Upper lobe of right lung (tissue), 1 donor: ENCODE results near the gene MTCL1. TPM values are rescaled to one million over a fixed set of nuclear protein-coding genes. Genes with fewer than 3 reads are reported as not detected.

ENCODE experiments used
- ATAC-seq: fragments of 200-7000 bp; cut with Tn5 transposase; one replicate; pipeline ENCODE4 v1.9.1; 2020; ENCODE audit warnings: mild to moderate bottlenecking, moderate library complexity
- DNase-seq: peaks from one replicate; pipeline ENCODE4 v3.0.0-alpha.2; 2020
- H3K27ac ChIP-seq: fragments of 200-600 bp; one replicate; pipeline ENCODE4 v1.8.0; 2022
- H3K27me3 ChIP-seq: fragments of 200-600 bp; one replicate; pipeline ENCODE4 v1.8.0; 2022; ENCODE audit warnings: mild to moderate bottlenecking
- H3K36me3 ChIP-seq: fragments of 200-600 bp; one replicate; pipeline ENCODE4 v1.8.0; 2022
- H3K4me1 ChIP-seq: fragments of 200-600 bp; one replicate; pipeline ENCODE4 v1.8.0; 2022
- H3K4me3 ChIP-seq: fragments of 200-600 bp; one replicate; pipeline ENCODE4 v1.8.0; 2022; ENCODE audit warnings: mild to moderate bottlenecking
- H3K9me3 ChIP-seq: fragments of 200-600 bp; one replicate; pipeline ENCODE4 v1.8.0; 2022
- CTCF ChIP-seq: fragments of 200-600 bp; IDR thresholded peaks from one replicate; pipeline ENCODE4 v1.8.0; 2022; ENCODE audit warnings: antibody characterized with exemption
- intact Hi-C: fragments of 100-400 bp; cut with DNase I; formaldehyde crosslinking; loops from one replicate; pipeline ENCODE4 v1.11.0; 2022
- total RNA-seq: library from RNA; stranded (reverse); fragmentation: NEBNext Ultra II Directional; extraction: Animal tissue kit (Norgen Biotek cat#: 25700); gene quantifications from one replicate; pipeline ENCODE4 v1.2.1, GENCODE V29; 2021
- donor health status: DM: no; HTN: yes; CAD: no; lungs with severe emphysema.

MTCL1 gene
- total RNA-seq, 1 donor from 2014 or later: 10.1 TPM

- intact Hi-C loops: no loop called here
- Histone ChIP-seq H3K4me3 (no peak overlapping the region), H3K27me3 (no peaks in the 10 kb centered on the region), H3K4me1 (peaks cover 17% of the 10 kb centered on the region), H3K27ac (no peak overlapping the region), H3K36me3 (no peaks in the 10 kb centered on the region), H3K9me3 (no peaks in the 10 kb centered on the region)
- ATAC-seq (no peak), DNase-seq (no peak)
- no peak for TF ChIP-seq CTCF
Observed at GRCh38 chr18:8708670-8709069, 3.3 kb downstream of the MTCL1 start.

- intact Hi-C loops: no loop called here
- DNase-seq (no peak), ATAC-seq (no peak)
- no peaks in the 10 kb centered on the region for H3K27me3 ChIP-seq
- TF ChIP-seq CTCF: no peak
- H3K9me3 ChIP-seq: no peaks in the 10 kb centered on the region
- H3K4me3 ChIP-seq: no peak overlapping the region
- no peaks in the 10 kb centered on the region for H3K36me3 ChIP-seq
- H3K4me1 ChIP-seq: peaks cover 10% of the 10 kb centered on the region
- no peak overlapping the region for H3K27ac ChIP-seq
Observed at GRCh38 chr18:8709248-8710059, 4.1 kb downstream of the MTCL1 start.

DNA sequence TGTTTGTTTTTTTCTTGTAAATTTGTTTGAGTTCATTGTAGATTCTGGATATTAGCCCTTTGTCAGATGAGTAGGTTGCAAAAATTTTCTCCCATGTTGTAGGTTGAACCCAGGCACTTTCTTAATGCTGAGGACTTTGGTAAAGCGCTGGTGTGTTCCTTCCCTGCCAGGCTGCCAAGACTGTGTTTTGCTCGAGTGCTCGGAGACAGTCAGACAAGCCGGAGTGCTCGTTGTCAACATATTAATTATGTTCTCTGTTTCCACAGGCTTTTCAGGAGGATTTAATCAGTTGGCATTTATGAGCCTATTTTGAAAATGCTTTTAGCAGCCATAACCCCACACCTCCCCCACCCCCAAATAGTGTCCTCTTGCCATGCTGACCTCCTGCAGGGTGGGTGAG lies 6.4 kb downstream of the MTCL1 start:
- Histone ChIP-seq H3K4me3 (no peak overlapping the region), H3K9me3 (no peaks in the 10 kb centered on the region), H3K36me3 (no peaks in the 10 kb centered on the region), H3K27me3 (no peaks in the 10 kb centered on the region), H3K4me1 (peaks cover 6% of the 10 kb centered on the region), H3K27ac (no peak overlapping the region)
- ATAC-seq: no peak
- DNase-seq: no peak
- intact Hi-C loops: no loop called here
- TF ChIP-seq CTCF: no peak

DNA sequence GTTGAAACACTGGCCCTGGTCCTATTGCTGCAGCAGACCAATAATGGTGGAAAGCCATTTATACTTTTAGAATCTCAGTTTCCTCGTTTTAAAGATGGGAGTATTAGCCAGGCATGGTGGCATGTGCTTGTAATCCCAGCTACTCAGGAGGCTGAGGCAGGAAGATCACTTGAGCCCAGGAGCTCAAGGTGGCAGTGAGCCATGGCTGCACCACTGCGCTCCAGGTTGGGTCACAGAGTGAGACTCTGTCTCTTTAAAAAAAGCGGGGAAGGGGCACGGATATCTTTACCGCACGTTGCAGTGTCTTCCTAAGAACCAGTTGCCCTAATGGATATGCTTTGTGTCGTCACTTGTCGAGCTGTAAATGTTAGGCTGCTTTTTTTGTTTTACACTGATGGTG lies 8.3 kb downstream of the MTCL1 start:
- H3K4me3 ChIP-seq: no peak overlapping the region
- no peak for ATAC-seq
- no peaks in the 10 kb centered on the region for H3K36me3 ChIP-seq
- H3K27ac ChIP-seq: no peak overlapping the region
- no peak for TF ChIP-seq CTCF
- intact Hi-C loops: no loop called here
- no peaks in the 10 kb centered on the region for H3K27me3 ChIP-seq
- DNase-seq: no peak
- no peaks in the 10 kb centered on the region for H3K9me3 ChIP-seq
- H3K4me1 ChIP-seq: no peaks in the 10 kb centered on the region

DNA sequence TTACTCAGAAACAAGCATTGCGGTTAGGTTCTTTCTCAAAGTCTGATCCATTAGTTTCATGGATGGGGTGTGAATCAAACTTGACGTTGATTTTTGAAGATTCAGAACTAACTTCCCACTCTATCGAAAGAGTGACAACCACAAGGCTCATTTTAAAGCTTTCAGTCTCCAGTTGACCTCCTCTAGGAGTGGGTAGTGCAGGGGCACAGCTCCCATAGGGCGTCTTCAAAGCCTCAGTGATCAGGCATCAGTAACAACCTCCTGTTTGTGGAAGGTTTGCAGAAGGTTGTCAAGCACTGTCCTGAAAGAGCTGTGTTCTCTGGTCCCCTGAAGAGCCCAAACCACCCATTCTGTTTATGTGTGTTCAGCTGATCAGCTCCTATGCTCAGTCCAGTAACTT lies 10.2 kb downstream of the MTCL1 start:
- intact Hi-C loops: no loop called here
- H3K27me3 ChIP-seq: no peaks in the 10 kb centered on the region
- DNase-seq: no peak
- no peak overlapping the region for H3K27ac ChIP-seq
- no peak for TF ChIP-seq CTCF
- H3K4me1 ChIP-seq: no peaks in the 10 kb centered on the region
- H3K4me3 ChIP-seq: no peak overlapping the region
- H3K9me3 ChIP-seq: no peaks in the 10 kb centered on the region
- H3K36me3 ChIP-seq: no peaks in the 10 kb centered on the region
- ATAC-seq: no peak
